NAMALWA (cell line): ENCODE results near the gene SNTB2.

Source experiments
- DNase-seq: peaks from one replicate; pipeline ENCODE4 v3.0.0-alpha.2; 2015; ENCODE audit warnings: low spot score

Gene SNTB2

DNA sequence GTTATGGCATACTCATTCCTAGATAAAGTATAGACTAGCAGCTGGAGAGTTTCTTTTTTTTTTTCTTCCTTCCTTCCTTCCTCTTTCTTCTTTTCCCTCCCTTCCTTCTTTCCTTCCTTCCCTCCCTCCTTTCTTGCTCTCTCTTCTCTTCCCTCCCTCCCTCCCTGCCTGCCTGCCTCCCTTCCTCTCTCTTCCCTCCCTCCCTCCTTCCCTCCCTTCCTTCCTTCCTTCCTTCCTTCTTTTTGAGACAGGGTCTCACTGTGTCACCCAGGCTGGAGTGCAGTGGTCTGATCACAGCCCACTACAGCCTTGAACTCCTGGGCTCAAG is 7.0 kb upstream of the SNTB2 start:
- DNase-seq: no peak

DNA sequence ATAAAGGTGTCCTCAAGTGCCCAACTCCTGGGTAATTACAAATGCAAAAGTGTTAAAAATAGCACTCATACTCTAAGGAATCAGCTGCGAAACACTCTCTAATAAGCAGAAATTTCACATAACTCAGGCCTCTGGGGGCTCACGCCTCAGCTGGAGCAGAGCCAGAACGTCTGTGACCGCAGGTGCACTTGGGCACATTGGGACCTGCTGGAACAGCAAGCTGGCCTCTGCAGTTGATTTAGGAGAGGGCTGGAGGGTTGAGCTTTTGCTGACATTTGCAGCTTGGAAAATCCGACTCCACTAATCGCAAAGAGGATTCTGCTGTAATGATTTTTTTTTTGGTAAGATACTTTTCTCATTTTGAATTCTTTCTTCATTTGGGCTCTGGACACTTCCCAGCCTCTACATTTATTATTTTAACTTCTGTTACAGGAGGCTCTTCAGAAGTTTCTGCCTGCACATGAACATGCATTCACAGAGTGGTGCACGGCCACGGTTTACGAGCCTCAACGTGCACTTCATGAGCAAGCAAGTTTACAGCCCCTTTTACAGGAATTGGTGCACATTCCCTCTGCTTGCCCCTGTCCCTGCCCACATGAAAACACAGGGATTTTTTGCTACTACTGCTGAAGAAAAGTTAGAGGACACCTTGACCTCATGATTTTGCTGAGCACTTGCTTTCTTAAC is 4.1 kb upstream of the SNTB2 start:
- DNase-seq: peak; percentile 53

DNA sequence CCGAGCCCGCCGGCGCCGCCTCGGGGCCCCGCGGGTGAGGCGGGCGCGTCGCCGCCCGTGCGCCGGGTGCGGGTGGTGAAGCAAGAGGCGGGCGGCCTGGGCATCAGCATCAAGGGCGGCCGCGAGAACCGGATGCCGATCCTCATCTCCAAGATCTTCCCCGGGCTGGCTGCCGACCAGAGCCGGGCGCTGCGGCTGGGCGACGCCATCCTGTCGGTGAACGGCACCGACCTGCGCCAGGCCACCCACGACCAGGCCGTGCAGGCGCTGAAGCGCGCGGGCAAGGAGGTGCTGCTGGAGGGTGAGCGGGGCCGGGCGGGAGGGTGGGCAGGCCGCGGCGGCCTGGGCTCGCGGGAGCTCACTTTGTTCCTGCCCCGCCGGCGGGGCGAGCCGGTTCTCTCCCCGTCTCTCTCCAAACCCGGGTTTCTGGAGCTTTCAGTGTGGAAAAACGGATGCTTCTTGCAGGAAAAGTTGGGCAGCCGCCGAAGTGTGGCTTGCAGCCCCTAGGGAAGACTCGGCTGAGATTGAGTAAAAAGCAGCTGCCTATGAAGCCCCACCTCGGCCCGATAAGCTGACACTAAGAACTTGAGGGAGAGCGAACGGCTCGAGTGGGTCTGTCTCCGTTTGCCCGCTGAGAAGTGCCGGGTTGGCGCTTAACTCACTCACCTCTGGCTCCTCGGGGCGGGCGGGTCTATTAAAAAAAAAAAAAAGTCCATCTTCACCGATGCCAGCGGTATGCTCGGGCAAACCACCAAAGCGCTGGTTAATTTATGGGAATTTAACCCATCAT is 677 bp downstream of the SNTB2 start:
- peak; percentile 73 for DNase-seq

DNA sequence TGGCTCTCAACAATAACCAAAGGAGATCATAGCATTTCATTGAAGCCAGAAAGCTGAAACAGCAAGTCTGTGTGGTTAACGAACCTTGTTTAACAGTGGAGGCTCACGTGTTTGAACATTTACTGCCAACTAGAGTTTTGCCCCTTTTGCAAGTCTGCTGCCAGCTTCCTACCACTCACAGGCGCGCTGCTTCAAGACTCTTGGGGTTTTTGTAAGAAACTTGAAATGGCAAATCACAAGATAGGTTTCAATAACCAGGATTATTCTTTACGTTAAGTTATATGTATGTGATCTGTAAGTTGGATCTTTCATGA is 1.2 kb downstream of the SNTB2 start:
- DNase-seq: no peak

DNA sequence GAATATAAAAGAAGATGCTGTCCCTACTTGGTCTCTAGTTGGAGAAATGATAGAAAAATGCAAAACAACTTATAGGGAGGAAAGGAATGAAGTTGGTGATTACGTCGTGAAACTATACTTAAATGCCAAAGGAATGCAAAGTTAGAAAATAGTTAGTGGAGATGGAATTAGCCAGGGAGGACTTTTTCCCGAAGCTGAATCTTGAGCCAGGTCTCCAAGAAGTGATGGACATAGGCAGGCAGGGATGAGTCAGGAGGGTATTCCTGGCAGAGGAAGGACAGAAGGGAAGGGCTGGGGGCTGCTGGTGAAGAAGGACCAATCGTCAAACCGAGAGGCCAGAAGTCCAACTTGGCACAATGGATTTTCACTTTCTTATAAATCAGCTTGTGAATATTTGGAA is 1.8 kb downstream of the SNTB2 start:
- DNase-seq: no peak

DNA sequence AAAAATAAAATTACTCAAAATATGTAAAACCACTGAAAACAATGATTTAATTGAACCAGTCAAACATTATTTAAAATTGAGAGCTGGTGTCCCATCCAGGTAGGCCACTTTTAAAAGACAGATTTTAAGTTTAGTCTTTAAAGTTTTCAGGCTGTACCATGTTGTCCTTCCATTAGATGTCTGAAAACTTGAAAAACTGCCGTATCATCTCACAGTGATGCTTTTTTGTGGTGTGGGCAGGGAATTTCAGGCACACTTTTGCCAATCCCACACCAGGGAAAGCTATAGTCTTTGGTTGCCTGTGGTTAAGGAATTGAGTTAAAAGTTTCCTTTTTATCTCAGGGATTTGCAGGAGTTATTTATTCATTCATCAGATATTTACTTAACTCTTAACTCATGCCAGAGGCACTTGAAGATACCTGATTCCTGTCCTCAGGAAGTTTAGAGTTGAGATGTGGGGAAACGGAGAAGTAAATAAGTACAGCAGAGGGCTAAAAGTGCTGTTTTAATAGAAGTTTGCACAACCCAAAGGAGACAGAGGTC is 3.2 kb downstream of the SNTB2 start:
- no peak for DNase-seq

DNA sequence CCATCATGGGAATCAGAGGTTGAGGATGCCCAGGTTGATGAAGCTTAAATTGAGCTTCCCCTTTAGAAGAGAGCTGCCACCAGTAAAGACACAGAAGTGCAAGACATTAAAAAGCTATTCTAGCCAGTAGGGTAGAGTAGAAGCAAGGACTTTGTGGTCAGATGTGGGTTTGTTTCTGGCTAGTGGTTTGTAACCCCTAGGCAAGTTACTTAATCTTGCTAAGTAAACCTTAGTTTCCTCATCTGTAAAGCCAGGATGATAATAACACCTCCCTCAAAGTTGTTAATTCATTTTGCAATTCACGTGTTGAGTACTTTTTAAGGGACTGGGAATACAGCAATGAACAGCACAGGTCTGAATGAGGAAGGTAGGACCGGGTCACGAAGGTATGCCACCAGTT is 3.6 kb downstream of the SNTB2 start:
- DNase-seq: no peak

DNA sequence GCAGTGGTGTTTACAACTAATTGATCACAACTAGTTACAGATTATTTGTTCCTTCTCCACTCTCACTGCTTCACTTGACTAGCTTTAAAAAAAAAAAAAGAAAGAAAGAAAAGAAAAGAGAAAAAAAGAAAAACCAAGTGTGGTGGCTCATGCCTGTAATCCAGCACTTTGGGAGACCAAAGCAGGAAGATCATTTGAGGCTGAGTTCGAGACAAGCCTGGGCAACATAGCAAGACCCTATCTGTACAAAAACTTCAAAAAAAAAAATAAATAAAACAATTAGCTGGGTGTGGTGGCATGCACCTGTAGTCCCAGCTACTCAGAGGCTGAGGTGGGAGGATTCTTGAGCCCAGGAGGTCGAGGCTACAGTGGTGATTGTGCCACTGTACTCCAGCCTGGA is 4.2 kb downstream of the SNTB2 start:
- DNase-seq: no peak

DNA sequence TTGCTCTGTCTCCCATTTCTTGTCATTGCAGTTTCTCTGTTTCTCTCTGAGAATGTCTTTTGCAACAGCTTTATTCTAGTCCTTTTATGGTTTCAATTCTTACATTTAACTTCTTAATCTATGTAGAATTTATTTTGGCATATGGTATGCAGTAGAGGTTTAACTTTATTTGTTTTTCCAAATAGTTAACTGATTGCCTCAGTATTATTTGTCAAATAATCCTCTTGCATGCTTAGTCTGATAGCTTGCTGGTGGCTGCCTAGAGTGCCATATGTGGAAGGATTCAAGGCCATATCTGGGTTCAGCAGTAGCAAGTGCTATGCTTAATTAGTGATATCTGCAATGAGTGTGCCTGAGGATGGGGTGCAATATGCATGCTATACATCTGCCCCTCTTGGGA is 6.9 kb downstream of the SNTB2 start:
- DNase-seq: no peak

DNA sequence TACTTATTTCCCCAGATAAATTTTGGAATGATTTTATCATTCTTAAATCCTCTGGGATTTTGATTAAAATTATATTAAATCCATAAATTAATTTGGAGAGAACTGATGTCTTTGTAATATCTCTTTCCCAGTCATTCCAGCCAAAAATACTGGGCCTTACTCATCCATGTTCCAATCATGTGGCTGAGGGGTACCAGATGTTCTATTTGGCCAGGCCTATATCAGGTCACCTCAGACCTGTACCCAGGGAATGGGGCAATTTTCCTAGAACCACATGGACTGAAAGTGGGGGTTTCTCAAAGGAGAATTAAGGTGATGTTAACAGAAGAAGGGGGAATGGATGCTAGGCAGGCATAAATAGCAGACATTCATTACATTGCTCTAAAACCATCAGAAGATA is 7.5 kb downstream of the SNTB2 start:
- no peak for DNase-seq

DNA sequence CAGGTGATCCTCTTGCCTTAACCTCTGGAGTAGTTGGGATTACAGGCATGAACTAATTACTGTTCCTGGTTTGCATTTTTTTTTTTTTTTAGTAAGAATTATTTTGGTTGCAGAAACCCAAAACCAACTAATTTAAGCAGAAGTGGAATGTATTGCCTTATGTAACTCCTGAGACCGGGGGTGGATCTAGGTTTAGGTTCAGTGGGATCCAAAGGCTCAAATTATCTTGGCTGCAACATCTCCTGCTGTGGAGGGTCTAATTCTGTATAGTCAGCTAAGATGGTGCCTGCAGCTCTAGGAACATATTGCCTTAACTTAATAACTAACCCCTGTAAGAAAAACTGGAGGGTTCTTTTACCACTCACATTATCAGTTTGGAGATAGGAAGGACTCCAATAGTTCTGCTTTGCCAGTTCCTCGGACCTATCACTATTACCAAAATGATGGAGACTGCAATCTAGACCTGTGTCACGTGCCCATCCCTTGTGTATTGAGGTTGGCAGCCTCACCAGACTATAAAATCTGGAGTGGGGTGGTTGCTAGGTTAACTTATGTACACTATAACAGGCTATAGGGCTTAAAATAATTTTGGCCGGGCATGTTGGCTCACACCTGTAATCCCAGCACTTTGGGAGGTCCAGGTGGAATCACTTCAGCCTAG is 8.5 kb downstream of the SNTB2 start:
- DNase-seq: no peak

DNA sequence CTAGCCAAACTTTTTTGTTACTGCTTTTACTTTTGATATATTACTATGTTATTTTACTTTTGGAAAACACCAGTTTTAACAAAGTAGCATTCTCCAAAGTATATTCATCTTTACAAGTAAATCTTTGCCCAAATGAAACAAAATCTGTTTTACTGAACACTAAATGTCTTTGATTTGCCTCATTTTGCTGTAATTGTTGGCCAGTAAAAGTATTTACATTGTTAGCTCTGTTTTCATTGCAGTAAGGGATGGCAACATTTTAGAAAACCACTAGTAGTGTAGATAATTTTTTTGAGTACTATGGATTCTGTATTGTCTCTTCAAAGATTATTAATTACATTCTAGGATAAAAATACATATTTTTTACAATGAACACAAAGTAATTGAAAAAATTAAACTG is 10.6 kb downstream of the SNTB2 start:
- no peak for DNase-seq

DNA sequence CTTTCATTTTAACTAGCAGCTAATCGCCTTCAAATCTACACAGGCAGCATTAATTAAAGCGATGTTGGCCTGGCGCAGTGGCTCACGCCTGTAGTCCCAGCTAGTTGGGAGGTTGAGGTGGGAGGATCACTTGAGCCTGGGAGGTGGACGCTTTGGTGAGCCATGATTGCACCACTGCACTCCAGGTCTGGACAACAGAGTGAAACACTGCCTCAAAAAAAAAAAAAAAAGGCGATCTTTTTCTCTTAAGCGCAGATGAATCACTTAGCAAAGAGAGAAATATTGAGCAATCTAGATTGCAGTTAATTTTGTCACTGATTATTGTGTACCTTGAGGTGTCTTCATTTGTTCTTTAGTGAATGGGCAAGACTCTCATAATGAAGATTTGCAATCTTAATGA is 12.4 kb downstream of the SNTB2 start:
- DNase-seq: no peak

DNA sequence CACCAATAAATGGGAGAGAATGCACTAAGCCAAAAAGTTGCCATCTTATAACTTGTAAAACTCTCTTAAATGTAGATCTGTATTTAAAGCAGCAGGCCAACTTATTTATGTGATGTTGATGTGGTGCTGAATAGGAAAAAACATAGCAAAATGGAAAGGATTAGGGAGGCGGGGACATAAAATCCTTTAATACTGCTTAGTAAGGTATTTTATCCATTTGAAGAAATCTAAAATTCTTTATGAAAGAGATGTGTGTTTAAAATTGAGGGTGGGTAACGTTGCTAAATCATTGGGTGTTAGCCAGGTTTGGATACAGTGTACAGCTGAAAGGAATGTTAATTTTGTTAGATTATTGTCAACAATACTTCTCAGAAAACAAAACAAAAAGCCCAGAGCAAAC is 14.3 kb downstream of the SNTB2 start:
- no peak for DNase-seq

DNA sequence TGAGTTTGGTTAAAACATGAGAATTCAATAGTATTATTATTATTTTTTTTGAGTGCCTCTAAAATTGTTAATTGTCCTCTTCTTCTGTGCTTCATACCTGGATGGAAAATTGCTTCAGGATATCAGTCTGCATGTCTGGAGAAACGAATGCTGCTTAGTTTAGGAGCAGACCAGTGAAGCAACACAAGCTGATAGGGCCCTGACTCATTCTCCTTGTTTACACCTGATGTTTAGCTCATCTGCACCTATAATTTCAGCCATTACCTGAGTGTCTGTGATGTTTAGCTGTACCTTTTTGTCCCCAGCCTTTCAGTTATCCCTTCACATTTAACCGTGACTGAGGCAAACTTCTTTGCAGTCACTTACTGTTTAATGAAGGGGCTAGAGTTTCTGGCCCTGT is 14.8 kb downstream of the SNTB2 start:
- no peak for DNase-seq

DNA sequence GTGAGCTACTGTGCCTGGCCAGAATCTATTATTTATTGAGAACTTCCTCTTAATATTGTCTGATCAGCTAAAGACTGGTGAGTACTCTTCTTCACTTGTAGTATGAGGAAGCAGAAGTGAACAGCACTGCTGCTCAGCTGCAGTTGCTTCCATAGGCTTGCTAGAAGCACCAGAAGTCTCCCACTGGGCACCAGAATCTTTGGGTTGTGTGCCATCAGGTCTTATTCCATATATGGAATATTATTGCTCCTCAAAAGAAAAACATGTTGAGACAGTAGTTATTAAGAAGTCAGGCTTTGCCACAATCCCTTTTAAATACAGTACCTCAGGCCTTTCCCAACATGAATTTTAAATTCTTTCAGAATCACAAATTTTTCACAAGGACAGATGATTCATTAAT is 17.2 kb downstream of the SNTB2 start:
- DNase-seq: no peak

DNA sequence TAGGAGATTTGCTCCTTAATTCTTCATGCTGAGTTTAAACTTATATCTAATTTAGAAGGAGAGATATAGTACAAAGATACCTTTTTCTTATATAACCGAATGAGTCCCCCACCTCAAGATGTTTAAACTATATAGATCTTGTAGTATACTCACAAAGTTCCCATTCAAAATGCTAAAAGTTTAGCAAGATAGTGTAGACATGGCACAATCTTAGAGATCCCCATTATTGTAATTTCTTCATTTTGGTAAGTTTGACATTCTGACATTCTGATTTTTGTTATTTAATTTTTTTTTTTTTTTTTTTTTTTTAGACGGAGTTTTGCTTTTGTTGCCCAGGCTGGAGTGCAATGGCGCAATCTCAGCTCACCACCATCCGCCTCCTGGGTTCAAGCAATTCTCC is 22.8 kb downstream of the SNTB2 start:
- no peak for DNase-seq

DNA sequence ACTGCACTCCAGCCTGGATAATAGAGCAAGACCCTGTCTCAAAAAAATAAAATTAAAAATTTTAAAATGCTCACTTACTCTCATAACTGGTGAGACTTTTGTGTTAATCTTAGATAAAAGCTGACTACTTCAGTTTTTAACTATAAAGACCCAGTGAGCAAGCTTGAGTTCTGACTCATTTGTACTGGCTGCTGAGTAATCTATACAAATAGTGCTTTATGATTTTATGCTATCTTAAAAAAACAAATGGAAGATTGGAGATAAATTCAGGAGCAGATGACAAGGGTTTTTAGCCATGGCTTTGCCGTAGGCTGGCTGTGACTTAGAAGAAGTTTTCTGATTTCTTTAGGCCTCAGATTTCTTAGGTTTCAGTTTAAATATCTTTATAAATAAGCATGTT is 30.5 kb downstream of the SNTB2 start:
- DNase-seq: no peak

DNA sequence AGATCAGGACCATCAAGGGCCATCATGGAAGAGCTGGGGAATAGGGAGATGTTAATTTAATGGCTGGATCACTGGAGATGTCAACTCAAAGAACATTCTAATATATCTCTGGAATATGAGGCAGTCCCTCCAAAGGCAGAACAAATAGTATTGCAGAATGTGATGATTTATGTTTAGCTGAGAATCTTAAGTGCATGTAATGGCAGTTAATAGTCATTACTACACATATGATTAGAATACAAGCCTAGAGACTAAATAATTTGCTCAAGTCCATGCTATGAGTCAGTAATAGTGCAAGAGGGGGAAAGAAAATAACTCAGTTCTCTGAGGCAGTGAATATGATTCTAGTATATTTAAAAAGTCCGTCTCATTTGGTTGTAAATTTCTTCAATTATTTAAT is 32.3 kb downstream of the SNTB2 start:
- DNase-seq: no peak

DNA sequence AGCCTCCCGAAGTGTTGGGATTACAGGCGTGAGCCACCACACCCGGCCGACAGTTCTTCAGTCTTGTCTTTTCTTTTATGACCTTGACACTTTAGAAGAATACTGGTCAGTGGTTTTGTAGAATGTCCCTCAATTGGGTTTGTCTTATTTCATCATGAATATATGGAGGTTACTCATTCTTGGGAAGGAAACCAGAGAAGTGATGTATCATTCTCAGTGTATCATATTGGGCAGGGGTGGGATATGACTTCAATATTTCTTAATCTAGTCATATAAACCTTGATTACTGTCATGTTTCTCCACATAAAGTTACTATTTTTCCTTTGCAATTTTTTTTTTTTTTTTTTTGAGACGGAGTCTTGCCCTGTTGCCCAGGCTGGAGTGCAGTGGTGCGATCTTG is 36.9 kb downstream of the SNTB2 start:
- no peak for DNase-seq

DNA sequence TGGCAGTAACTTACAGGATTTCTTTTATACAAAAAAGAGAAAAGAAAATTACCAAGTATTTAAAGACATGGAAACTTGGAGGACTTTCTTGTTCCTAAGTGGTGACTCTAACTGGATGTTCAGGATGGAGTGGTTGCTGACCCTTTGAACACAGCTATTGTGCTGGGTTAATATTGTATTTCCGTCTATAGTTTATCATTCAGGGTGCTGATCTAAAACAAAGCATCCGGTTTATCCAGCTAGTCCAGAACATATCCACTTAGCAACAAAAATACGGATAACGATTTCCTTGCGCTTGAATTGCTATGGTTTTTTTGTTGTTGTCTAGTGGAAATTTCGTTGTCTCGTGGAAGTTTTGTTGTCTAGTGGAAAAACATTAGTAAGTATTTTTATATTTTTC is 38.2 kb downstream of the SNTB2 start:
- DNase-seq: no peak

DNA sequence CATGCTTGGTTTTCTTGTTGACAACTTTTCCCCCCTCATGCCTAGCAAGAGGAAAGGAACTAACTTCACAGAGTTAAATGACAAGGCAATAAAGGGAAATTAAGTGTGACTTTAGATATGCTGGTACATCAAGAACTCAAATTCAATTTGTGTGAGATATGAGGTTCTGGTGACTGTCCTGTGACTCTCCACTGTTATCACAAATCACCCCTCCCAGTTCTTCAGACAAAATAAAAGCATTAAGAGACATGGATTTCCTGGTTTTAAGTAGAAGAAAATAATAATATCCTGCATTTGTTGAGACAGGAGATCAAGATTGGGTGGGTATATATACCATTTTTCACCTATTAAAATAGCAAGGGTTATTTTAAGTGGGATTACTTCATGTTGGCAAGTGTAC is 46.2 kb downstream of the SNTB2 start:
- no peak for DNase-seq

DNA sequence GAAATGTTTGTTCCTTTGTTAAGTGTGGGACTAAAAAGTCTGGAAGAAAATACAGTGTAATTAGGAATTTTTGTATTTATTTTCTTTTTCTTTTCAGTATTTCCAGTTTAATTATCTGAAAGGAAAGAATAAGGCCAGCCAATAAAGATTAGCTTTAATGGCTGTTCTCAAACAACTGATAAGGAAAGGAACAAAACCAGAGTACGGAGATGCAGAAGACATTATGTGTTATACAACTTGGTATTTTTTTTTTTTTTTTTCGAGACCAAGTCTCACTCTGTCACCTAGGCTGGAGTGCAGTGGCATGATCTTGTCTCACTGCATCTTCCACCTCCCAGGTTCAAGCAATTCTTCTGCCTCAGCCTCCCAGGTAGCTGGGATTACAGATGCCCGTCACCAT is 47.5 kb downstream of the SNTB2 start:
- no peak for DNase-seq

DNA sequence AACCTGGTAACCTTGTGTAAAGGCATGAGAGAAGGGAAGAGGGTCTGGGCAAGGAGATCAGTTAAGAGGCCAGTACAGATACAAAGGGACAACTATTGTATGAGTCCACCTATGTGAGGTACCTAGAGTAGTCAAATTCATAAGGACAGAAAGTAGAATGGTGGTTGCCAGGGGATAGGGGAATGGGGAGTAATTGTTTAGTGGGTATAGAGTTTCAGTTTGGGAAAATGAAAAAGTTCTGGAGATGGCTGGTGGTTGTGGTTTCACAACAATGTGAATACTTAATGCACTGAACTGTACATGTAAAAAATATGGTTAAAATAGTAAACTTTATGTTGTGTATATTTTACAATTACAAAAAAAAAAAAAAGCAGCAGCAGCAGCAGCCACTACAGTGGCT is 49.4 kb downstream of the SNTB2 start:
- DNase-seq: no peak
